ENCODE results near the gene FUS. TPM values are rescaled to one million over a fixed set of nuclear protein-coding genes. Genes with fewer than 3 reads are reported as not detected.

FUS gene
- total RNA-seq, 1 experiment from 2014 or later, result 1,264 TPM

DNA sequence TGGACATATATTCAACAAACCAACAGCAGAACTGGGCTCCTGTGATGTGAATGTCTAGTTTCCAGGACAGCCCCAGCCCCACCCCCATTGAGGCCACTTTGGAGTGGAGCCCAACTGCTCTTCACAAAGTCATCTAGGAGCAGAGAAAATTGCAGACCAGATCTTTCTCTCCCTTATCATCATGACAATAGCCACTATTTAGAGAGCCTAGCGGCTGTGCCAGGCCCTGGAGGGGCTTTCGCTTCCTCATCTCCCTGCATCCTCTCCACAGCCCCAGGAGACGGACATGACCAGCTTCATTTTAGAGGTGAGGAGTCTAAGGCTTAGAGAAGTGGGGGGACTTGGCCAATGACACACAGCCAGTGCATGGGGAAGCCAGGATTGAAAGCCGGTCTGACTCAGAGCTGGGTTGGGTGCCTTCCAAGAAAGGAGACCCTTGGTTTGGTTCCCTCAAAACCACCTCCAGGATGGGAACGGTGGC lies 45.8 kb upstream of the FUS start:
- TF ChIP-seq, protein P1, sequence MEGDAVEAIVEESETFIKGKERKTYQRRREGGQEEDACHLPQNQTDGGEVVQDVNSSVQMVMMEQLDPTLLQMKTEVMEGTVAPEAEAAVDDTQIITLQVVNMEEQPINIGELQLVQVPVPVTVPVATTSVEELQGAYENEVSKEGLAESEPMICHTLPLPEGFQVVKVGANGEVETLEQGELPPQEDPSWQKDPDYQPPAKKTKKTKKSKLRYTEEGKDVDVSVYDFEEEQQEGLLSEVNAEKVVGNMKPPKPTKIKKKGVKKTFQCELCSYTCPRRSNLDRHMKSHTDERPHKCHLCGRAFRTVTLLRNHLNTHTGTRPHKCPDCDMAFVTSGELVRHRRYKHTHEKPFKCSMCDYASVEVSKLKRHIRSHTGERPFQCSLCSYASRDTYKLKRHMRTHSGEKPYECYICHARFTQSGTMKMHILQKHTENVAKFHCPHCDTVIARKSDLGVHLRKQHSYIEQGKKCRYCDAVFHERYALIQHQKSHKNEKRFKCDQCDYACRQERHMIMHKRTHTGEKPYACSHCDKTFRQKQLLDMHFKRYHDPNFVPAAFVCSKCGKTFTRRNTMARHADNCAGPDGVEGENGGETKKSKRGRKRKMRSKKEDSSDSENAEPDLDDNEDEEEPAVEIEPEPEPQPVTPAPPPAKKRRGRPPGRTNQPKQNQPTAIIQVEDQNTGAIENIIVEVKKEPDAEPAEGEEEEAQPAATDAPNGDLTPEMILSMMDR (conservative IDR thresholded peaks at IDR 0.05; ENCODE audit: low read depth, low read length), result no peak
- TF ChIP-seq EZH2 (IDR thresholded peaks at IDR 0.05; ENCODE audit: borderline replicate concordance, low read depth, low read length, poor library complexity, severe bottlenecking), result no peak
- Histone ChIP-seq H3K4me3 (ENCODE audit: low read depth, low read length, poor library complexity, severe bottlenecking) (no peak overlapping the region), H3K4me1 (ENCODE audit: insufficient read depth, low read length, poor library complexity, severe bottlenecking) (no peaks in the 10 kb centered on the region), H3K36me3 (ENCODE audit: insufficient read depth, low read length, poor library complexity, severe bottlenecking) (peaks cover 8% of the 10 kb centered on the region), H3K9me3 (ENCODE audit: low read depth, low read length, poor library complexity, severe bottlenecking) (no peaks in the 10 kb centered on the region), H3K27ac (ENCODE audit: low read depth, low read length, poor library complexity, severe bottlenecking) (no peak overlapping the region), H3K27me3 (replicated peaks; ENCODE audit: insufficient read depth, low read depth, low read length, poor library complexity) (no peaks in the 10 kb centered on the region)
- intact Hi-C loops (cut with micrococcal nuclease; ENCODE audit: unreplicated experiment), result no loop called here
- ChIA-PET CTCF (no interaction called here), POLR2A (ENCODE audit: low non-redundant PET) (no interaction called here)
- DNase-seq (ENCODE audit: low spot score), result no peak
- no TSS peak for BruUV-seq (replicated peaks)

DNA sequence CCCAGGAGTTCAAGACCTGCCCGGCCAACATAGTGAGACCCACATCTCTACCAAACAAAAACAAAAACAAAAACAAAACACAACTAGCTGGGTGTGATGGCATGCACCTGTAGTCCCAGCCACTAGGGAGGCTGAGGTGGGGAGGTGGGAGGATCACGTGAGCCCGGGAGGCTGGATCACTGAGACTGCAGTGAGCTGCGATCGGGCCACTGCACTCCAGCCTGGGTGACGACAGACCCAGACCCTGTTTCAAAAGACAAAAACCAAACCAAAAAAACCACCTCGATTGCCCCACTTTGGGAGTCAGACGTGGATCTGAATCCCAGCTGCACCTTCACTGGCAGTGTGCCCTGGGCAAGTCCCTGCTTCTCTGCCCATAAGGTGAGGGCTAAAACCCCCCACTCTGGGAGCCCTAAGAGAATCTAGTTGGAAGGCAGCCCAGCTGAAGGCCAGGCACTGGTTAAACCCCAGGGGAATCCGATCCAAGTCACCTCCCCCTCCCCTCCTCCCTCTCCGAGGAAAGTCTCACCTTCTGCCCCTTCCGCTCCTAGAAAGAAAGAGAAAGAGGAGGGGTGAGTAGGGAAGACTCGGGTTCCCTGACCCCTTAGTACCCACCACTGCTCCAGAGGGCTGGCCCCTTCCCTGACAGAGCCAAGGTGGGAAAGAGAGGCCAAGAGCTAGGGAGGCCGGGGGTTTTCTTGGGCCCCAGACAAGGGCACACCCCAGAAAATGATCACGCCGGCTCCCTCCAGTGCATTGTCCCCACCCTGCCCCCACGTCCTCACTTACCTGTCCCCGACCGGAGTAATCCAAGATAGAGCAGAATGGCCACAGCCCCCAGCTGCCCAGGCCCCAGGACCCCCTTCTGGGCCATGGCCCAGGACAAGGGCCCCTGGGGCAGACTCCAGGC lies 45.1 kb upstream of the FUS start:
- ChIA-PET CTCF (no interaction called here), POLR2A (ENCODE audit: low non-redundant PET) (no interaction called here)
- Histone ChIP-seq H3K4me3 (ENCODE audit: low read depth, low read length, poor library complexity, severe bottlenecking) (no peak overlapping the region), H3K4me1 (ENCODE audit: insufficient read depth, low read length, poor library complexity, severe bottlenecking) (no peaks in the 10 kb centered on the region), H3K27me3 (replicated peaks; ENCODE audit: insufficient read depth, low read depth, low read length, poor library complexity) (no peaks in the 10 kb centered on the region), H3K36me3 (ENCODE audit: insufficient read depth, low read length, poor library complexity, severe bottlenecking) (peaks cover 8% of the 10 kb centered on the region), H3K9me3 (ENCODE audit: low read depth, low read length, poor library complexity, severe bottlenecking) (no peaks in the 10 kb centered on the region), H3K27ac (ENCODE audit: low read depth, low read length, poor library complexity, severe bottlenecking) (no peak overlapping the region)
- no peak for DNase-seq (ENCODE audit: low spot score)
- no TSS peak for BruUV-seq (replicated peaks)
- no peak for TF ChIP-seq EZH2 (IDR thresholded peaks at IDR 0.05; ENCODE audit: borderline replicate concordance, low read depth, low read length, poor library complexity, severe bottlenecking)
- TF ChIP-seq, protein P1 (conservative IDR thresholded peaks at IDR 0.05; ENCODE audit: low read depth, low read length), result no peak
- intact Hi-C loops (cut with micrococcal nuclease; ENCODE audit: unreplicated experiment), result no loop called here

DNA sequence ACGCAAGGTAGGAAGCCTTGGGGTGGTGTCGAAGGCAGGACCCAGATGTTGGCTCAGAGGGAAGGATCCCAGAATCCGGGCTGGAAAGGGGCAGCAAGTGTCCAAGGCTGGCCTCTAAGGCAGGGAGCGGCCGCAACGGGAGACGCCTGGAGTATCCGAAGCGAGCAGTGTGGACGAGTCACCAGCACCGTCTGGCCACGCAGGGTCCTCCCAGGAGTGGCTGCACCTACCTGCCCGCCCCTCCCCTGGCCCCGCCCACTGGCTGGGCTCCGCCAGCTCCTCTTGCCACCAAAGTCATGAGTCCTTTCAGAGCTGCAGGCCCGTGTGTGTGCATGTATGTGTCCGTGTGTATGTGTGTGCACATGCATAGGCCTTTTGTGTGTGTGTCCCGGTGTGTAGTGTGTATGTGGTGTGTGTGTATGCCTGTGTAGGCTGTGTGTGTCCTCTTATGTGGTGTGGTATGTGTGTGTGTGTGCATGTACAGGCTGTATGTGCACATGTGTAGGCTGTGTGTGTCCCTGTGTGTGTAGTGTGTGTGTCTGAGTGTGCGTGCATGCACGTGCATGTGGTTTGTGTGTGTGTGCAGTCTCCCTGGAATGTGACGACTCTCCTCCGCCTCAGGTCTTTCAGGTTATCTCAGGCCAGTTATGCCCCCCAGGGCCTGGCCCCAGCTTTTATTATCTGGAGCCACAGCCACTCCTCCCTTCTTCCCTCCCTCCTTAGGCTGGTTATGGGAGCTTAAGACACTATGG lies 44.2 kb upstream of the FUS start, which contains the start of gene PRSS8:
TSS of gene PRSS8 (minus strand) at position 193 of the 752 bp plus-strand sequence. CDS start 229 bp downstream, outside the sequence.
- Histone ChIP-seq H3K9me3 (ENCODE audit: low read depth, low read length, poor library complexity, severe bottlenecking) (no peaks in the 10 kb centered on the region), H3K27ac (ENCODE audit: low read depth, low read length, poor library complexity, severe bottlenecking) (no peak within 1 kb of the TSS), H3K4me3 (ENCODE audit: low read depth, low read length, poor library complexity, severe bottlenecking) (no peak within 1 kb of the TSS), H3K4me1 (ENCODE audit: insufficient read depth, low read length, poor library complexity, severe bottlenecking) (no peaks in the 10 kb centered on the region), H3K36me3 (ENCODE audit: insufficient read depth, low read length, poor library complexity, severe bottlenecking) (peaks cover 5% of the 10 kb centered on the region), H3K27me3 (replicated peaks; ENCODE audit: insufficient read depth, low read depth, low read length, poor library complexity) (no peaks in the 10 kb centered on the region)
- ChIA-PET CTCF (no interaction called here), POLR2A (ENCODE audit: low non-redundant PET) (interaction anchor here (0.6 kb wide), 1 partner anchor 166 kb away, joined by 3 read pairs; no protein-coding TSS in a partner anchor)
- no peak for DNase-seq (ENCODE audit: low spot score)
- intact Hi-C loops (cut with micrococcal nuclease; ENCODE audit: unreplicated experiment), result no loop called here
- BruUV-seq (replicated peaks), result no TSS peak
- TF ChIP-seq EZH2 (IDR thresholded peaks at IDR 0.05; ENCODE audit: borderline replicate concordance, low read depth, low read length, poor library complexity, severe bottlenecking), result no peak
- TF ChIP-seq, protein P1 (conservative IDR thresholded peaks at IDR 0.05; ENCODE audit: low read depth, low read length), result no peak

All from A673 (cell line).